ENCODE data around the gene SGCG.

GRCh38 chr13:23320926-23321534 lies 140.3 kb downstream of the SGCG start:
- TF ChIP-seq POLR2A (IDR thresholded peaks at IDR 0.05): no peak
- no peak for TF ChIP-seq CTCF (IDR thresholded peaks at IDR 0.05)
